A549 treated with DMSO at 1 μM for 4 hours (cell line): ENCODE data around the gene L1CAM. TPM values are rescaled to one million over a fixed set of nuclear protein-coding genes. Genes with fewer than 3 reads are reported as not detected.

Experiments used
- total RNA-seq: library from RNA; stranded (reverse); fragments of 200-300 nt; extraction: Qiagen RNA extraction; gene quantifications from 5 replicates; pipeline ENCODE4 v1.2.3, GENCODE V29; 2022; ENCODE audit warnings: low read depth

L1CAM gene
- 21.2 to 25.8 TPM (median 21.8 TPM) in 5 replicates for total RNA-seq

GRCh38 chrX:153885968-153886903, at the start of gene L1CAM:
Gene L1CAM (minus strand): TSS chrX:153886173. CDS start chrX:153875836, 10,337 bp downstream.

GRCh38 chrX:153934762-153935325, 48.9 kb upstream of the L1CAM start, which contains the start of gene NAA10:
Gene NAA10 (minus strand): TSS chrX:153935037. CDS start chrX:153934904, 133 bp downstream.

GRCh38 chrX:153925739-153926551, 40.0 kb upstream of the L1CAM start, which contains the start of gene ARHGAP4:
Gene ARHGAP4 (minus strand): TSS chrX:153926264. CDS start chrX:153926202, 62 bp downstream.

GRCh38 chrX:153903991-153904957, 18.3 kb upstream of the L1CAM start, which contains the start of gene AVPR2:
Gene AVPR2 (plus strand): TSS chrX:153904673. CDS start chrX:153905146, 473 bp downstream.

GRCh38 chrX:153829799-153830639, 56.0 kb downstream of the L1CAM start, which contains the start of gene PDZD4:
Gene PDZD4 (minus strand): TSS chrX:153830544. CDS start chrX:153830298, 246 bp downstream.

Other genes with a start within 250 kb of the L1CAM start
- 0.84 to 1.6 TPM (median 1.2 TPM) in 5 replicates for gene DUSP9, start 239.0 kb downstream of the L1CAM start, total RNA-seq
- 0.19 to 0.58 TPM (median 0.25 TPM) in 3 of 5 replicates, not detected in the others for gene PNCK, start 212.4 kb downstream of the L1CAM start, total RNA-seq
- gene SLC6A8, start 198.2 kb downstream of the L1CAM start, total RNA-seq = 10.4 to 12.4 TPM (median 12.0 TPM) in 5 replicates
- 335 to 456 TPM (median 363 TPM) in 5 replicates for gene BCAP31, start 161.8 kb downstream of the L1CAM start, total RNA-seq
- gene ABCD1, start 161.3 kb downstream of the L1CAM start, total RNA-seq = 2.4 to 4.1 TPM (median 3.4 TPM) in 5 replicates
- gene PLXNB3, start 121.9 kb downstream of the L1CAM start, total RNA-seq = 1.3 to 4.6 TPM (median 3.7 TPM) in 5 replicates
- 0.03 to 0.13 TPM (median 0.07 TPM) in 4 of 5 replicates, not detected in the other for gene SRPK3, start 105.1 kb downstream of the L1CAM start, total RNA-seq
- gene IDH3G, start 91.8 kb downstream of the L1CAM start, total RNA-seq = 53.9 to 64.2 TPM (median 61.9 TPM) in 5 replicates
- 379 to 436 TPM (median 396 TPM) in 5 replicates for gene SSR4, start 91.5 kb downstream of the L1CAM start, total RNA-seq
- gene PDZD4, start 55.6 kb downstream of the L1CAM start, total RNA-seq = 3.2 to 4.1 TPM (median 3.4 TPM) in 5 replicates
- 0.07 to 0.10 TPM (median 0.09 TPM) in 4 of 5 replicates, not detected in the other for gene AVPR2, start 18.5 kb upstream of the L1CAM start, total RNA-seq
- 1.4 to 2.3 TPM (median 1.8 TPM) in 5 replicates for gene ARHGAP4, start 40.1 kb upstream of the L1CAM start, total RNA-seq
- gene NAA10, start 48.9 kb upstream of the L1CAM start, total RNA-seq = 188 to 229 TPM (median 214 TPM) in 5 replicates
- 0.07 to 0.16 TPM (median 0.09 TPM) in 4 of 5 replicates, not detected in the other for gene RENBP, start 58.5 kb upstream of the L1CAM start, total RNA-seq
- gene HCFC1, start 85.6 kb upstream of the L1CAM start, total RNA-seq = 40.4 to 49.7 TPM (median 44.7 TPM) in 5 replicates
- 5.3 to 8.3 TPM (median 6.9 TPM) in 5 replicates for gene TMEM187, start 86.6 kb upstream of the L1CAM start, total RNA-seq
- gene IRAK1, start 133.7 kb upstream of the L1CAM start, total RNA-seq = 215 to 239 TPM (median 234 TPM) in 5 replicates
- 15.9 to 26.4 TPM (median 21.2 TPM) in 5 replicates for gene MECP2, start 211.5 kb upstream of the L1CAM start, total RNA-seq